ENCODE data around the gene TMEM158.

The TMEM158 gene

DNA sequence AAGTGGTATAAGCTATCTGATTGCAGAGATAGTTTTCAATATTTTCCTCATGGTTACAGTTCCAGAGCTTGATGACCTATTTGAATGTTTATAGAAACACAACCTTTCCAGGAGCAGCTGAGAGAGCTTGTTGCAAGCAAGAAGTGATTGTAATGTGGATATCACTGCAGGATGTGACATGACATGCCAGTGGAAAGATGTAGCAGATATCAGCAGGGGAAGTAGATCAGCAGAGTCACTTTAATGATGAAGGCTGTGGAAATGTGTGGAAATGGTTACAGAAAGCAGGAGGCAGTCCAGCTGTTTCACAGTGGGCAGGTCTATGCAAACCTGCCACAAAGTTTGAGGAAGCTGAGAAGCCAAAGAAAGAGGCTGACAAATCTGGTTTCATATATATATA is 21.0 kb downstream of the TMEM158 start:
- DNase-seq (ENCODE audit: extremely low read depth in 1 of 2, low read depth in 1 of 2): no peak

DNA sequence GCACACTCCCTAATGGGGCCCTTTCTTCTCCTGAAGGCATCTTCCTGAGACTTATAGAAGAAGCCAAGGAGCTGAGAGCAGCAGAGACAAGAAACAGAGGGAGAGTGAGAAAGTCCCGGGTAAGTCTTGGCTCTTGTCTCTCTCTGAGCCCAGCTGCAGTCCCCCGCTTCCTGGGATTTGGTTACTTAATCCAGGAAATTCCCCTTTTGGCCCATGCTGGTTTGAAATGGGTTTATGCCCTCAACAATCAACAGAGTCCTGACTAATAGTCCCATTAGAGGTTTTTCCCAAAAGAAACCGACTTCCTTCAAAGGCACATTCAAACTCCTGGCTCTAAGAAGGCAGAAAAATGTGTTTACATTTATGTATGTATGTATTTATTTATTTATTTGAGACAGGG is 22.0 kb downstream of the TMEM158 start:
- DNase-seq (ENCODE audit: extremely low read depth in 1 of 2, low read depth in 1 of 2): no peak

DNA sequence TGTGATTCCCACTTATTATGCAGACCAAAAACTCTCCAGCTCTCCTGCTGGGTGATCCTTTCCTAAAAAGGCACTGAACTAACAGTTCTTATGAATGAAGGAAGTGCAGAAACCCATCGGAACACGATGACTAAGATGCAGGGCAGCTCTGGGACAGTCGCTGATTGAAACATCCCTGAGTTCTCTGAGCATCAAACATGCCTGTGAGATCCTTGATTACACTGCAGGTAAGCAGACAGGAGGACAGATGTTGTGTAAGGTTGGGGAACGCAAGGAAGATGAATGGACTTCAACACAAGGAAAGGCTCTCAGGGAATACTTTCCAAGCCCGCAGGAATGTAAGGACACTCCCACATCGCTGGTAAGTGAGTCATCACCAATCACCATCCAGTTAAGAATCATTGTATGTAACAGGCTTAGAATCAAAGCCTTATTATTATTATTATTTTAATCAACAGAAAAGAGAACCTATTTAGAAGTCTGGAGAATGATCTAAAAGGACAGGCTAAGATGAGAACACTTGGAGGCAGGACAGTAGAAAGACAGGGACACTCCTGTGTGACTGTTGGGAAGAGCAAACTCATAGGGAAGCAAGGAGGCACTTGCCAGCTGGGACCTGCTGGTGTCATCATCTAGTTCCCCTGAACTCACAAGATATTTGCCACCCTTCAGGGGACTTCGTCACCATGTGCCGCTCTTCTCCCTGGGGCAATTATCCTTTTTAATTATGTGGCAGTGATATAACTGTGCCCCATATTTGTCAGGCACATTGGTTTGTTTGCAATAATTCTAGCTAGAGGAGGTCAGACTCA is 26.0 kb downstream of the TMEM158 start:
- DNase-seq (ENCODE audit: extremely low read depth in 1 of 2, low read depth in 1 of 2): no peak

GRCh38 chr3:45198264-45199260 is 27.5 kb downstream of the TMEM158 start:
- DNase-seq (ENCODE audit: extremely low read depth in 1 of 2, low read depth in 1 of 2): no peak

DNA sequence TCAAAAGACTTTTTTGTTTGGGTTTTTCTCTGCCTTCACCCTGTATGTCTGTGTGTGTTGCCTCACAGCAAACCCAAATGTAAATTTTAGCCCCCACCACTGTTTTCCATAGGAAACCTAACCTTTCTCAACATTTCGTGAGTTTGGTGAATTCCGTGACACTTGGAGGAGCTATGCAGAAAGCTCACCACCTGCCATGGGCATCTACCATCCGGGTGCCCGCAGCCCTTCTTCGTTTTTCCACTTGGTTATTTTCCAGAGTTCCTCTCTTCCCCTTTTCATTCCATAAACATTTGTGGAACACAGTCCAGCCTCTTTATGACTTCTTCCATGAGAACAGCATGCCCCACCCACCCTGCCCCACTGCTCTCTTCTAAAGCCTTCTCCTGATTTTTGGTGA is 31.3 kb downstream of the TMEM158 start:
- no peak for DNase-seq (ENCODE audit: extremely low read depth in 1 of 2, low read depth in 1 of 2)

DNA sequence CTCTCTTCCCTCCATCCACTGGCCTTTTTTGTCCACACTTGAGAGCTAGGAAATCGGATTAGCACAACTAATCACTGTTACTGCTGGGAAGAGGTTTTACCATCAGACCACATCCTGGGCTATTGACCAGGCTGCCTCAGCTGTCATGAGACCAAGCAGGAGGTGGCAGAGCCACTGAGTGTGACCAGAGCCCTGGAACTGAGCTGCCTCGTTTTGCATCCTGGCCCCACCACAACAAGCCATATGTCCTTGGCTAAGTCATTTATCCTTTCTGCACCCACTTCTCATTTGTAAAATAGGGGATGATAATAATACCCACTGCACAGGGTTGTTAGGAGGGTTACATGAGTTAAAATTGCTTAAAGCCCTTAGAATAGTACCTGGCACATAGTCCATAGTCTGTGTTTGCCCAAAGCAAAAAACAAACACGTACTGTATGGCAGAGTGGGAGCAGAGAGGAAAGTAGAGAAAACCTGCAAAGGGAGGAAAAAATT is 34.1 kb downstream of the TMEM158 start:
- no peak for DNase-seq (ENCODE audit: extremely low read depth in 1 of 2, low read depth in 1 of 2)

DNA sequence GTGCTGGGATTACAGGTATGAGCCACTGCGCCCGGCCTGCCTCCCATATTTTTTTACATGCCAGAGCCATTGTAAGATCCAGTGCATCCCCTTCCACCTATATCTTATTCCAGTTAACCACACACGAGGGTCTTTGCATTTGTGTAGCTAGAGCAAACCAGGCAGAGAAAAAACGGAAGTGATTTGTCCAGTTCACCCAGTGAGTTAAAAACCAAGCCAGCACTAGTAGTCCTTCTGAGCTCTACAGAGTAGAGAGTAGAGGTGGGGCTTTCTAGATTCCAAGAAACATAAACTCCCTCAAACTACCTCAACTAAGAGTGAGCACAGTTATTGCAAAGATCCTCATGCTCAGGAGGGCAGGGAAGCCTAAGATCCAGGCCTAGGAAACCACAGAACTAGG is 34.7 kb downstream of the TMEM158 start:
- DNase-seq (ENCODE audit: extremely low read depth in 1 of 2, low read depth in 1 of 2): no peak

GRCh38 chr3:45188719-45189659 is 37.1 kb downstream of the TMEM158 start:
- no peak for DNase-seq (ENCODE audit: extremely low read depth in 1 of 2, low read depth in 1 of 2)

DNA sequence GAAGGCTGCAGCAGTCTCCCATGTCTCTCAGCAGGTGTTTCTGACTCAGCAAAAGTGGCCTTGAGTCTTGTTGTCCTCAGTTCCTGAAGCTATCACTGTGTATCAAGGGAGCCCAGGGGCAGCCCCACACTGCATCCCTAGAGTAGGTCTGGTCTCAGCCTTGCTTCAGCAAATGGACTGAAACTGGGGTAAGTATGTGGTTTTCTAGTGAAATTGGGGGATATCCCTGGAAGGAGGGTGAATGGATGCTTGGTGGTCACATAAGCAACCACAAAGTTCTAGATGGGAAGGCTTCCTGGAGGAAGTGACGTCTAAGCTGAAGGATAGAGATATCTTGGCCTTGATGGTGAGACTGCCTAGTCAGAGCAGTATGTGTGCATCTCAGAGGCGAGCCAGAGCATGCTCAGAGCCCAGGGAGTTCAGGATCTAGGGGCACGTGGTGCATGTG is 38.4 kb downstream of the TMEM158 start:
- no peak for DNase-seq (ENCODE audit: extremely low read depth in 1 of 2, low read depth in 1 of 2)

GRCh38 chr3:45186871-45187270 is 39.2 kb downstream of the TMEM158 start:
- no peak for DNase-seq (ENCODE audit: extremely low read depth in 1 of 2, low read depth in 1 of 2)

DNA sequence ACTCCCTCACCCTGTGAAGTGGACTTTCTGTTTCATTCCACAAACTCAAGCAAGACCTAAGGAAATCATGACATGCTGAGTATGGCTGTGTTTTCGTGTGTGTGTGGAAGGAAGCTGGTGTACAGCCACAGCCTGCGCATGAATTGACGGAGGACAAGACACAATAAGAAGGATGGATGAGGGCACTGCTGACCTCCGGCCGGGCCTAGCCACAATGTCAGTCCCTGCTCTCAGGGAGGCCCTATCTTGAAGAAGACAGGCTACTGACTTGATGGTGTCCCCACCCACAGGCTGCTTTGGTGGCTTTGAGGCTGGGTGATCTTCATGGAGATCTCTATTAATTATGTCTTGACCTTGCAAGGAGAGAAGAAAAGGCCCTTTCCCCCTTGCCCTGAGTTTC is 40.6 kb downstream of the TMEM158 start:
- DNase-seq (ENCODE audit: extremely low read depth in 1 of 2, low read depth in 1 of 2): no peak

DNA sequence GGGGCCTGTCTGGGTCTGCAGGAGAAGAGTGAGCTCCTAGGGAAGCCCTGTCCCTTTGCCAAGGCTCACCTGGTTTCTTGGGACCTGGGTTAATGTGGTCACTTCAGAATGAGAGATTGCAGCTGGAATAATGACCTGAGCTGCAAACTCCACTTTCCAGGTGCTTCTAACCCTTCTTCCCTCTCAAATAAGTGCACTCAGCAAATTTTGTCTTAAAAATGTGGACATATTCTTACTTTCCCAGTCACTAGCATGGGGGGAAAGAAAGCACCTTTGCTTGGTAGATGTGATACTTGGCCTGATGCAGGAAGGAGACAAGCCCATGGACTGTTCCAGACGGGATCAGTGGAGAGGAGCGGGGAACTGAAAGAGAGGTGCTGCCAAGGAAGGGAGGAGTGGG is 41.0 kb downstream of the TMEM158 start:
- DNase-seq (ENCODE audit: extremely low read depth in 1 of 2, low read depth in 1 of 2): no peak

DNA sequence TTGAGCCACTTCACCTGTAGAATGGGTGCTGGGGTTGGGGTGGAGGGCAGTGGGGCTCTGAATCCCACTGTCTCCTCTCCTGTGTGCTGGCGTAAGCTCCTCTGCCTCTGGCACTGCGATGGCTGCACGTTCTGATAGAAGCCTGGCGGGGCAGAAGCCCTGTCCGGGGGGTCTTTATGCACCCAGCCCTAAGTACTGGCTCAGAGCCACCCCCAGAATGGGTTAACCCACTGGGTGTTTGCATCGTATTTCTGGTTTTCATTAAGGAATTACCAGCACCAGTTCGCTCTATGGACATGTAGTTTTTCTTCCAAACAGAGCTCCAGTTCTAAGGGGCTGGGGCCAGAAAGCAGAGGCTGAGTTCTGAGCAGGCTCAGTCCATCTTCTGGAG is 42.2 kb downstream of the TMEM158 start:
- no peak for DNase-seq (ENCODE audit: extremely low read depth in 1 of 2, low read depth in 1 of 2)

- DNase-seq (ENCODE audit: extremely low read depth in 1 of 2, low read depth in 1 of 2): no peak
These were observed 42.9 kb downstream of the TMEM158 start for GRCh38 chr3:45182915-45183871.

GRCh38 chr3:45181496-45181895 is 44.6 kb downstream of the TMEM158 start:
- DNase-seq (ENCODE audit: extremely low read depth in 1 of 2, low read depth in 1 of 2): no peak

DNA sequence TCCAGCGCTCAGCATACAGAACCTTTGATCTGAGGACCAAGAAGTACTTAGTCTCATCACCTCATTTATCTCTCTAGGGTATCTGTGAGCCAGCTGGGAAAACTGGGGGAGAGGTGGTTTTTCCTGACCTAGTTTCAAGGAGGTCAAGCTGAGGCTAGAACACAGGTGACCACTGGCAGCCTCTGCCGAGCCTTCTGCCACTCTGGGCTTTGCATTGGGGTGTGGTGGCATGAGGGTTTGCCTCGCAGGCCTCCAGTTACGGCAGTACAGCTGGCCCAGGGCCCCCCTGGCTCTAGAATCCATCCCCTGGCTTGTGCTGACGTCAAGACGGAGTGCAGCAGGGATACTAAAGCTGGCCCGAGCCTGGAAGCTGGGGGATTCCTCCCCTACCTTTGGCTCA is 45.2 kb downstream of the TMEM158 start:
- DNase-seq (ENCODE audit: extremely low read depth in 1 of 2, low read depth in 1 of 2): no peak

GRCh38 chr3:45180051-45180450 is 46.0 kb downstream of the TMEM158 start:
- DNase-seq (ENCODE audit: extremely low read depth in 1 of 2, low read depth in 1 of 2): no peak

DNA sequence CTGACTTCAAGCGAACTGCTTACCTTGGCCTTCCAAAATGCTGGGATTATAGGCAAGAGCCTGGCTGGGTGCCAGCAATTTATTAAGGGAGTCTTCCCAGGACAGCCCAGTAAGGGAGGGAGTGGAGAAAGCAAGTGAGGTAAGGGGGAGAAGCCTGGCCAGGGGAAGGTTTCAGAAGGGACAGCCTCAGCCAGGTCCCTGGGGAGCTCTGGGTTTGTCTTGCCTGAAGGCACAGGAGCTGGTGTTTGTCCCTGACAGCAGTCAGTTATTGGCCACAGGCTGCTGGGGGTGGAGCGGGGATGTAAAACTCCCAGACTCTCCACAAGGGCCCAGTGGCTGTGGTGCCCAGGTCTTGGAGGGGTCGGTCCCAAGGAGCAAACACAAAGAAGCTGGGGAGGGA is 46.9 kb downstream of the TMEM158 start:
- no peak for DNase-seq (ENCODE audit: extremely low read depth in 1 of 2, low read depth in 1 of 2)

Data from activated CD8-positive, alpha-beta memory T cell treated with anti-CD3 and anti-CD28 coated beads for 1 hour (primary cell).